Kidney capillary endothelial cell (primary cell): ENCODE results near the gene GMEB2.
"Not testable (repeated sequence)": the region's sequence is repeated elsewhere in the genome, so short reads cannot be mapped to it uniquely, and the experiment has no call there.

ENCODE experiments used
- DNase-seq: peaks from one replicate; pipeline ENCODE4 v3.0.0-alpha.2; 2018; ENCODE audit warnings: low spot score

The GMEB2 gene

DNA sequence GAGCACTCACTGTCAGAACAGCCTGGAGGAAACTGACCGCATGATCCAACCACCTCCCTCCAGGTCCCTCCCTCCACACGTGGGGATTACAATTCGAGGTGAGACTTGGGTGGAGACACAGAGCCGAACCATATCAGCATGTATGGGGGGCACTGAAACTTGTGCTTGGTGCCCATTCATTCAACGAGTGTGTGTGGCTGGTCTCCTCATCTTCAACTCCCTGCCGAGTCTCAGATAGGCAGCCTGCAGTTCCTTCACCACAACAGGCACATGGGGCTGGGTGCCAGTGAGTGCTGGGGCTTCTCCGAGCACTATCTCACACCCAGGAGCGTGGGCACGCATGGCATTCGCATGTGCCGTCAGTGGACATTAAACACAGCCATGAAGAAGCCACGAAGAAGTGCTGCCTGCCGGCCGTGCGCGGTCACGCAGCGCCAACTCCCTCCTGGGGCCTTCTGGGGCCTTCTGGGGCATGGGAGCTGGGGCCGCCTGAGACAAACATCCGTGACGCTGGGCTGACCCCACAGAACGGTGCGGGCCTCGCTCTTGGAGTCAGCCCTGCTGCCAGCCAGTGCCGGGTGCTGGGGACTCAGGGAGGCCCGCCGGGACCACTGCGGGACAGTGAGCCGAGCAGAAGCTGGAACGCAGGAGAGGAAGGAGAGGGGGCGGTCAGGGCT lies 30.5 kb upstream of the GMEB2 start:
- DNase-seq, result no peak

DNA sequence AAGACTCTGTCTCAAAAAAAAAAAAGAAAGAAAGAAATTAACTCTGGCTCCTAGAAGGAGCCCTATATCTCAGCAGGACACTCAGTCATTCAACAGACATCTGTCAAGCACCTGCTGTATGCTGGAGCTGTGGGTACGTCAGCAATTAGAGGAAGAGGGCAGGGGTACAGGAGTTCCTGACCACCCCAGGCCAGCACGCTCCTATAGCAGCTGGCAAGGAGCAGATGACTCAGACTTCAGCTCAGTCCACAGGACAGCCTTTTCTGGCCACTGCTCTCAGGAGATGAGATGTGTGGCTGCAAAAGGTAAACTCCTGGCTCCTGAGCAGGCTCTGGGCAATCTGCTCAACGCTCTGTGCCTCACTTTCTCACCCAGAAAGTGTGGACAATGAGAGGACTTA lies 29.6 kb upstream of the GMEB2 start:
- no peak for DNase-seq

DNA sequence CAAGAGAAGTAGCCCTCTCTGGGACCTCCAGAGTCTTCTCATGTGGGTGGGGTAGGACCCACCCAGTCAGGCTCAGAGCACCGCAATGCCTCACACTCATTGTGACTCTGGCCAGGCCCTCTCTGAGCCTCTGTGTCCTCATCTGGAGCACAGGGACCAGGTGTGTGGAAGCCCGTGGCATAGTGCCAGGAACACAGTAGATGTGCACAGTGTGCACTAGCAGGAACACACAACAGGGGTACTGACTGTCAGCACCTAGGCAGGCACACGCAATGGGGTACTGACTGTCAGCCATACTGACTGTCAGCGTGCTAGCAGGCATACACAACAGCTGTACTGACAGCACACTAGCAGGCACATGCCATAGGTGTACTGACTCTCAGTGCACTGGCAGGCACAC lies 28.3 kb upstream of the GMEB2 start:
- no peak for DNase-seq

DNA sequence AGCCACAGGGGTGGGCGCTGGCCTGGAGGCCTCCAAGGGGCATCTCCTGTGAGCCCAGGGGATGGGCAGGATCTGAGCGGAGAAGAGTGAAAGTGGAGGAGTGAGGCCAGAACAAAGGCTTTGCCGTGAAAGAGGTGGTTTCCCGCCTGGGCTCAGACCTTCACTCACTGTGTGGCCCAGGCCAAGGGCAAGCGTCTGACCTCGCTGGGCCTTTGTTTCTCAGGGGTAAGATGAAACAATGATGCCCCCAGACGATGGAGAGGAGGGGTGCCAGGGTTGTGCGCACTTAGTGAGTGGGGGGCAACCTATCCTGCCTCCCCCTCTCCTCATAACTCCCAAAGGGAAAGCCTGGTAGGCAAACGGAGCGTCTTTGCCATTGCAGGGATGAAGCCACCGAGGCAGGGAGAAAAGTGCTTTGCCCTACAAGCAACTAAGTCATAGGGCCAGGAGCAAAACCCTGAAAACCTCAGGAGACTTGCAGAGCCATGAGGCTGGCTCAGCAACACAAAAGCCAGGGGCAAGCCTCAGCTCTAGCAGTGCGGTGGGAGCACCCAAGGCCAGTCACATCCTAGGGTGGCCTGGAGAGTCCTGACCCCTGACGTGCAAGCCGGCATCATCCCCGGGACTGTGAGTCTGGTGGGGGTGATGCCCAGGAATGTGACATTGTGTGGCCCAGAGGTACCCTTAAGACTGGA lies 27.2 kb upstream of the GMEB2 start:
- DNase-seq, result no peak

DNA sequence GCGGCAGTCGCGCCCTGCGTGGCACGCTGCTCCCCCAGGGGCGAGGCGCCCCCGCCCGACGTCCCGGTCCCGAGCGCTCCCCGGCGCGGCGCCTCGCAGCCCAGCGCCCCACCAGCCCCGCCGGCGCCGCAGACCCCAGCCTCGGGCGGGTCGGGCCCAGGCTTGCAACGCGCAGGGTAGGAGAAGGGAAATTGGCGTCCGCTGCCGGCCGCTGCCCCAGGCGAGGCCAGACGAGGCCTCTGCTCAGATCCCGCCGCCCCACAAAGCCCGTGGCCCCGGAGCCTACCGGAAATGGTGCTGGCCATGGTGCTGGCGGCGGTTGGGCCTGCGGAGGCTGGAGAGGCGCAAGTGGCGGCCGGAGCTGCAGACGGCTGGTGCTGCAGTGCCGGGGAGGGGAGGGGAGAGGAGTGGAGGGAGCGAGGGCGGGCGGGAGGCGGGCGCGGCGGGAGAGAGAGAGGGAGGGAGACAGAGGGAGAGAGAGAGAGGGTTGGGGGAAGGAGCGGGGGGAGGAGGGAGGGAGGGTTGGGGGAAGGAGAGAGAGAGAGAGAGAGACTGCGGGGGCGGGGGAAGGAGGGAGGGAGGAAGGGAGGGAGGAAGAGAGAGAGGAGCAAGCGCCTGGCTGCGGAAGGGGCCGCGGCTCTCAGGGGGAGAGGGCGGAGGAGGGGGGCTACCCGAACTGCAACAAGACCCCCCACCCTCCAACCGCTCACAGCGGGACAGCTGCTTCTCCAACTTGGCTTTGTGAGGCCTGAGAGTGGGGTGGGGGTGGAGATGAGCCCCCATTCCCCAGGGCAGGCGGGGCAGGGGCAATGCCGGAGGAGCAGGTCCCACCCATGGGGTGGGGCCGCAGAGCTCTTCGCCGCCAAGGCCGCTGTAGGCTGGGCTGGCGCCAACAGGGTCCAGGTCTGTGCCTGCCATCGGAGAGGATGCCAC lies 26.4 kb upstream of the GMEB2 start, which contains the start of gene STMN3:
STMN3 (minus strand) TSS at position 384 of the 933 bp plus-strand sequence; CDS start at position 305, 79 bp downstream.
- DNase-seq, result peak; percentile 45

DNA sequence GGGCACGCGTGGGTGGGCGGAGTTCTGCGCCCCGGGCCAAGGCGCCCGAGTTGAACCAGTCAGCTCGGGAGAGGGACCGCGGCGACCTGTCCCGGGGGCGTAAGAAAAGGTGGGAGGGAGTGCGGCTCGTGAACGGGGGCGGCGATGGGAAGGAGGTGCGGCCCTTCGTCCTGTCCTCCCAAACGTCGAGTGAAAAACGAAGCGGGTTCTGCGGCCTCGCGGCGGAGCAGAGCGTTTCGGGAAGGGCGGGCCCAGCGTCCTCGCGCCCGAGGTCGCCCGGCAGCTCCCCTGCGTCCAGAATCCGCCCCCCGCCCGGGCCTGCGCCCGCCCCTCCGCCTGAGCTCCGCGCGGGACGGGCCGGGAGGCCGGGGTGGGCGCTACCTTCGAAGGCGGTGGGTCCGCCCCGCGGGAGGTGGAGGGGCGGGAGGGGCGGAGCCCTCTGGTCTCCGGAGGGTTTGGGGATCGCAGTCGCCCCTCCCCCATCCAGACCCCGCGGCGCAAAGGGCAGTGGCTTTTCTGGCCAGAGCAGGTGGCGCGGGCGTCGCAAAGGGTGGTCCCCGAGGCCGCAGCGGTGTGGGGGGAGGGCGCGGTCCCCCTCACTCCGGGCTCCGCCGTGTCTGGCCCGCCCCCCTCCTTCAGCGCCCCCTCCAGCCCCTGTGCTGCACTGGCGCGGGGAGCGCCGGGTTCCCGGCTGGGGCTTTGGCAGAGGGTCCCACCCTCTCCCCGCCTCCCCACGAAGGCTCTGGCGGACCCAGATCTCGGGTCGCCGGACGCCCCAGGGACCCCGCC lies 25.5 kb upstream of the GMEB2 start:
- DNase-seq, result no peak

DNA sequence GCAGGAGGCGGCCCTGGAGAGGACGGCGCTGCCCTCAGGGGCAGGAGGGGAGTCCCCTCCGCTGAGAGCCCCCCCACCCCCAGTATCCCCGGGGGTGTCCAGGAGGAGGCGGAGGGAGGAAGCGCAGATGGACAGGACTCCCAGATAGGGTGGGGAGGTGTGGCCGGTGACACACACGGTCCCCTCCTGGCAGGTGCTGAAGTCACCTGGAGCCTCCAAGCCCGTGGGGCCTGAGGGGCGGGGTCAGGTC lies 25.0 kb upstream of the GMEB2 start:
- DNase-seq, result no peak

DNA sequence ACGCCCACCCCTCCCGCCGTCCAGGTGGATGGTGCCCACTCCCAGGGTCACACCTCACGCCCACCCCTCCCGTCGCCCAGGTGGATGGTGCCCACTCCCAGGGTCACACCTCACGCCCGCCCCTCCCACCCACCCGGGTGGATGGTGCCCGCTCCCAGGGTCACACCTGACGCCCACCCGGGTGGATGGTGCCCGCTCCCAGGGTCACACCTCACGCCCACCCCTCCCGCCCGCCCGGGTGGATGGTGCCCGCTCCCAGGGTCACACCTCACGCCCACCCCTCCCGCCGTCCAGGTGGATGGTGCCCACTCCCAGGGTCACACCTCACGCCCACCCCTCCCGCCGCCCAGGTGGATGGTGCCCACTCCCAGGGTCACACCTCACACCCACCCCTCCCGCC lies 23.6 kb upstream of the GMEB2 start:
- DNase-seq, result not testable (repeated sequence)

DNA sequence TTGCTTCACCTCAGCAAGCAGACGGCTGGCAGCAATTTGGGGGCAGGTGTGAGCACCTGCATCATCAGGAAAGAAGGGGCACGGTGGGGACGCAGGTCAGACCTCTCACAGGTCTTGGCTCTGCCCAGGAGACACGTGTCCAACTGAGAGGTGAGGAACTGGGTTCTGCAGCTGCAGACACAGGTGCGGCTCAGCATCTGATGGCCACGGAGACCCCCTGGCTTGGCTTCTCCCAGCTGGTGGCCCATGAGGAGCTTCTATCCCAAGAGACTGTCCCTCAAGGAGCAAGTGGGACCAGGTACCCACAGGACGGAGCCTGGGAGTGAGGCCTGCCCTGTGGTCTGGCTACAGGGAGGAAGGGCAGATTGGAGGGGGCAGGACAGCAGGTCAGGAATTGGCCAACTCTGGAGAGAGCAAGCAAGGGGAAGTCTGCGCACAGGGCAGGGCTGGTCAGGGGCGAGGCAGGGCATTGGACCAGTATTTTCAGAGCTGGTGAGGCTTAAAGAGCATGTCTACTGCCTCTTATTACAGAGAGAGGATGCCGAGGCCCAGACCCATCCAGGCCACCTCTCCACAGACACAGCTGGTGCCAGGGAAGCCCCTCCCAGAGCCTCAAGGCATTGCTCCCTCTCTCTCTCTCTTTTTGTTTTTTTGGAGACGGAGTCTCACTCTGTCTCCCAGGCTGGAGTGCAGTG lies 22.1 kb upstream of the GMEB2 start:
- no peak for DNase-seq

DNA sequence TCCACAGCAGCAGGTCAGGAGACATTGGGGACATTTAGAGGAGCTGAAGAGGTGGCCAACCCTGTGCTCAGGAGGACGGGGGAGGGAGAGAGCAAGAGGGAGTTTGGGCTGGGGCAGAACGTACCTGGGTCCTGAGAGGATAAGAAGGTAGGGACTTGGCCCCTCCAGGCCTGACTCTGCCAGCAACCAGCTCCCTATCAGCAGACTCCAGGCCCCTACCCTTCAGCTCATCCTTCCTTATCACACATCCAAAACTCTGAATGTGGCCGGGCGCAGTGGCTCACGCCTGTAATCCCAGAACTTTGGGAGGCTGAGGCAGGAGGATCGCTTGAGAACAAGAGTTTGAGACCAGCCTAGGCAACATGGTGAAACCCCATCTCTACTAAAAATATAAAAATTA lies 21.3 kb upstream of the GMEB2 start:
- DNase-seq, result no peak

DNA sequence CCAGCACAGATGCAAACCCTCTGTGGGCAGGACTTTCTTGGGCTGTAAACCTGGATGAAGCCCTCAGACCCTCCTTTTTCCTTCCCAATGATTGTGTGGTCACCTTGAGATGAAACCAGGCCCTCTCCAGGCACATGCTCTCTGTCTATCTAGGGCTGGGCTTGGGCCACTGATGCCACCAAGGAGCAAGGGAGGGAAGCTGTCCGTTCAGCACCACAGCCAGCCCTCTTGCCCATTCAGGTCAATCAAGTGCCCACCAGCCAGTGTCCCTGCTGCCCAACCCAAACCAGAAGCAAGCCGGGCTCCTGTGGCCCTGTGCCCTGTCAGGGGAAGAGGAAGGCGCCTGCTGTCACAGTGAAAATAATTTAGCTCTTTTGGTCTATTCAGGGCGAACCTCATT lies 18.3 kb upstream of the GMEB2 start:
- no peak for DNase-seq

DNA sequence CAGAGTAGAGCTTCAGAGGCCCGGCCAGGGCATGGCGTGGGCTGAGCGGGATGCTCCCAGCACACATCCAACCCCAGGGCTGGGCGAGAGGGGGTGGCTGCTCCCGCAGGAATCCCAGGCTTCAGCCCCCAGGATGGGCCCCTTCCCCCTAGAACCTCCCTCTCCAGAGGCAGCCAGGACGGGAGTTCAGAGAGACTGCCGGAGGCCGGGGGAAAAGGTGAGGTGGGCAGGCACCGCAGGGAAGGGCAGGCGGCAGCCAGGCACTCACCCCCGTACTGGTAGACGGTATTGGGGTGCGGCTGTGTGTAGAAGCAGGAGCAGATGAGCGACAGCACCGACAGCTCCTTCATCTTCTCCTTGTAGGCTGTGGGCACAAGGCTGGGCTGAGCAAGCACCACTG lies 17.0 kb upstream of the GMEB2 start:
- DNase-seq, result no peak

DNA sequence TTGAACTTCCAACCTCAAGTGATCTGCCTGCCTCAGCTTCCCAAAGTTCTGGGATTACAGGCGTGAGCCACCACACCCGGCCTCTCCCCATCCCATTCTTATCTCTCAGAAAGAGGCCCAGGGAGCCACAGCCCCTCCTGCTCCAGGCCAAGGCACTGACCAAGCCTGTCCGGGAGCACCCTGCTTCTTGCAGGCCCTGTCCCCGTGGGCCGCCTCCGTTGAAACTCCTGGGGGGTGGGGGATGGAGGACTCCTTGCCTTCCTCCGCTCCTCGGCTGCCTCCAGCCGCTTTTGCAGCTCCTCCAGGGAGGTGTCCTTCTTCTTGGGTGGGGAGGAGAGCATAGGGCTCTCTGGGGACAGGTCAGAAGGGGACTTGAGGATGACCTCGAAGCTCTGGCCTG lies 16.6 kb upstream of the GMEB2 start:
- no peak for DNase-seq

DNA sequence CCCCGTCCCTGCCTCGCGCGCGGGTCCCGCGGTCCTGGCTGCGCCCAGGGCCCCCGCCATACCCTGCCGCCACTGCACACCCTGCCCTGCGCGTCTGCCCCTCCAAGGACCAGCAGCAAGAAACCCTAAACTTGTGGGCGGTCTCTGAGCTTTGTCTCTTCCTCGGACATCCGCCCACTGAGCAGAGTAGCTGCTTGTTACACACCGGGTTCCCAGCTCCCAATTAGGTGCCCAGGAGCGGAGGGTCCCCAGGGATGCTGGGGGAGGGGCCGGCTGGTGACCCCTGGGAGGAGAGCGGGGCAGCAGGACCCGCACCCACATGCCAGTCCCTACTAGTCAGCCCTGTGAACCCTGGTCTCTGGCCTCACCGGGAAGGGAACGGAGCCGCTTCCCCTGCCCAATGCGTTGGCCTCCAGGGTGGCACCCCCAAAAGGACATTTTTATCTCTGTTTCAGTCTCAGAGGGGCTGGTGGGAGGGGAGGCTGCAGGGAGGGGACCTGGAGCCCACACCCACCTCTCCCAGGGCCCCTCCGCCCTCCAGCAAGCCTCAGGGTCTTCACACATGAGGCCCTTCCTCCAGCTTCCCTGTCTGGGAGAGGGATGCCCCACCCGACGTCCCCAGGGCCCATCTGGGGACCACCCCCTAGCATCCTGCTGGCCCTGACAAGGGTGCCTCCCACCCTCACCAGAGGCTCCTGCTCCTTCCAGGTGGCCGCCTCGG lies 15.8 kb upstream of the GMEB2 start:
- DNase-seq, result no peak

DNA sequence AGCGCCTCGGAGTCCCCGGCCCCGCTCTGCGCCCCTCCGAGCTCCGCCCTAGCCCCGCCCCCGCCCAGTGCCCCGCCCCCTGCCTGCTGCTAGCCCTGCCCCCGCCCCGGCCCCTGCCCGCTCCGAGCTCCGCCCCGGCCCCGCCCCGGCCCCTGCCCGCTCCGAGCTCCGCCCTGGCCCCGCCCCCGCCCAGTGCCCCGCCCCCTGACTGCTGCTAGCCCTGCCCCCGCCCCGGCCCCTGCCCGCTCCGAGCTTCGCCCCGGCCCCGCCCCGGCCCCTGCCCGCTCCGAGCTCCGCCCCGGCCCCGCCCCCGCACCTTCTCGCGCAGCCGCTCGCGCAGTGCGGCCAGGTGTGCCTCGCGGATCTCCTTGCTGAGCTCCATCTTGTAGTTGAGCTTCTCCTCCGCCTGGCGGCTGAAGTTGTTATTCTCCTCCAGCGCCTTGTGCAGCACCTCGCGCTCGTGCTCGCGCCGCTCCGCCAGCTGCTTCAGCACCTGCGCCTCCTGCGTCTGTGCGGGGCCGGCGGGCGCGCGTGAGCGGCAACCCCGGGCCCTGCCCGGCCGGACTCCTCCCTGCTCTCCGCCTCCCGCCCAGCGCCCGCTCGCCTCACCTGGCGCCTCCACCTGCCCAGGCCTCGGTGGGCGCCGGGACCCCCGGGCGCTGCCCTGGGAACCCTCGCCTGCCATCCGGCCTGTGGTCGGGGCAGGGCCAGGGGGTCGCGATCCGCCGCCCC lies 15.1 kb upstream of the GMEB2 start:
- peak; percentile 72 for DNase-seq

DNA sequence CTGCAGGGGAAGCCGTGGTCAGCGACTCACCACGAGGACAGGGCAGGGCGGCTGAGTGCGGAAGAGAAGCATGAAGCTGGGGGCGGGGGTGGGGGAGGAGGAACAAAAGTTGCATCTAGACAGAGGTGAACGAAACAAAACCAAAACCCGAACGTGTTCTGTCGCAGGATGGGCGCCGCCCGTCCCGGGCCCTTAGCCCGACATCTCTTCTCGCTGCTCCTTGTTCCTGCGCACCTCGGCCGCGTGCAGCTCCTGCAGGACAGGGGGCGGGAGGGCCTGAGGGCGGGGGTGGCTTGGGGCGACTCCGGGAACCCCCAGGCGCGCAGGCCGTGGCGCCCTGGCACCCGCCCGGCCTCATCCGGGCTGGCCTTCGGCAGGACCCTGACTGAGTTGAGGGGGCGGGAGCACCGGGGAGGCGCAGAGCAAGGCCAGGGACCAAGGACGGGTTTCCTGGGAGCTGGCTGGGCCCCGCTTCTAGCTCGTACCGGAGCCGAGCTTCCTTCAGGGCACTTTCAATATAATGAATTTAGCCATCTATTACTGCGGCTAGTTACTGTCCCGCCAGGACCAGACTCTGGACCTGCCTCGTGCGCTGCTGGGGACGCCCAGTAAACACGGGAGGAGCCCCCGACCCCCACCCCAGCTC lies 14.4 kb upstream of the GMEB2 start:
- DNase-seq, result no peak

DNA sequence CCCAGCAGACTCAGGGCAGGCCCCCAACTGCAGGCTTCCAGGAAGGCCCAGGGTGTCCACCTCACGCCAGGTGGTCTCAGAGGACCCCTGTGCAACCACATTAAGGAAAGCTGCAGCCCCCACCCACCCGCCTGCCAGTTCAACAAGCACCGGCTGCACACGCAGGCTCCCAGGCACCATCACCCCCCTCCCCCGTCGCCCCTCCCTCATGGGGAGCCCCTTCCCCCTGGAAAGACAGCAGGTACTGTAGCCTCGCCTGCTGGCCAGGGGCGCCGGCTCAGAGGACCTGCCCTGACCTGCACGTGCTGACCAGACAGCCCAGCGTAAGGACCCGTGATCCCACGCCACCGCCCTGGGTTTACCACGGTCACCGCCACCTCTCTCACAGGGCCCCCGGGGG lies 13.8 kb upstream of the GMEB2 start:
- DNase-seq, result not testable (repeated sequence)

DNA sequence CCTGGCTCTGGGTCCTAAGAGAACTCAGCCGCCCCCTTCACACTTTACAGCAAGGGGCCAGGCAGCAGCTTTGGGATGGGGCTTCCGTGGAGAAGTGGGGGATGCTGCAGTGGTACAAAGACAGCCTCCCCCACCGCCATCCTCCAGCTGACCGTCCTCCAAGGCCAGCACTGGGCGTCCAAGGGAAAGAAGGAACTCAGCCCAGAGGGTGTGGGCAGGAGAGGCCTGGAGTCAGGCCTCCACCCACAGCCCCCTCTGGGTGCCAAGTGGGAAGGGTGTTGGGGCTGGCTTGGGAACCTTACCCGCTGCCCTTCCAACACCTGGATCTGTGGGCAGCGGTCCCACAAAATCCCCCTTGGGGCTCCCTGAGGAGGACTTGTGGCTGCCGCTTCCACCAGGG lies 13.2 kb upstream of the GMEB2 start:
- no peak for DNase-seq

DNA sequence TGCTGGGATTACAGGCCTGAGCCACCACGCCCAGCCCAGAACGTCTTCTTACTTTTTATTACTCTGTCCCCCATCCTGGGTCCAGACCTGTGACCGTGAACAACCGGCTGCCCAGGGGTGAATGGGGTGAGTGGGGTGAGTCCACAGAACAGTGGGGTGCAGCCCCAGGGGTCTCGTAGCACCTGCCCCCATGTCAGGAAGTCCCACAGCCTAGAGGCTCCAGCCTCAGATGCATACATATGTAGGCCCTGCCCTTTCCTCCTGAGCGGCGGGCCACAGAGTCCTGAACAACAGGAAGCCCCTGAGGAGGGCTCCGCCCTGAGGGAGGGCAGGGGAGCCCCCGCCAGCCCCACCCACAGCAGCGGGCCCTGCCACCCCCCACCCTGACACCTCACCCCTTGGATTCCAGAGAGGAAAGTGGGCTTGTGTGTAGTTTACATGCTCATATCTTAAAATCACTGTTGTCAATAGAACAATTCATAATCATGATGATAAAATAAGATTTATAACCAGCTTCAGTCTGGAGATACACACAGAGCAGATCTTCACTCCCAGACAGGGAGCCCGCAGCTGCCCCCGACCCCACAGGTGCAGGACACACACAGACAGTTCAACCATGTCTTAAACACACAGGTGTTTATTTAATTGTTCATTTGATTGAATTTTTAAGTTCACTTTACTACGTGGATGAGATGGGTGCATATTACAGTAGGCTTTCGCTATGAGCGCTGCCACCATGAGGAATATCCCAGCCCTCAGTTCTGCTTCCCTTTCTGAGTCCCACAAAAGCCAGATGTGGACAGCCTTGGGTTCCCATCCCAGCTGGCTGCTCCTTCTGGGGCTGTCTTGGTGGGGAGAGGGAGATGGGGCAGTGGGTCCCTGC lies 12.4 kb upstream of the GMEB2 start:
- DNase-seq, result peak; percentile 17
